ENCODE results near the gene ROBO3. TPM values are rescaled to one million over a fixed set of nuclear protein-coding genes. Genes with fewer than 3 reads are reported as not detected.

ROBO3 gene
- polyA plus RNA-seq, 4 donors = 4.5 to 16.1 (median 11.4) TPM

- no peaks in the 10 kb centered on the region for H3K4me1 ChIP-seq (ENCODE audit: control insufficient read depth in 3 of 3, insufficient read depth in 2 of 3, low read depth in 1 of 3, low read length in 2 of 3)
- FAIRE-seq = no peak
- DNase-seq = no peak
- H3K36me3 ChIP-seq (ENCODE audit: control insufficient read depth in 3 of 3, insufficient read depth in 2 of 3, low read depth in 1 of 3, low read length in 3 of 3) = no peaks in the 10 kb centered on the region
- no peak overlapping the region for H3K27ac ChIP-seq (ENCODE audit: low read depth in 1 of 3, low read length in 2 of 3)
- H3K27me3 ChIP-seq (ENCODE audit: control insufficient read depth in 3 of 3, insufficient read depth in 3 of 3, low read length in 3 of 3) = peaks cover 0 to 27% (median 0%) of the 10 kb centered on the region in 3 donors
- WGBS, 3 donors = 90 to 97% (median 95%) methylated on average over 5 of the region's 5 CpGs
- H3K4me3 ChIP-seq (ENCODE audit: low read depth in 1 of 3, low read length in 3 of 3) = peak overlapping the region in 1 of 3 donors; percentile 15
- peaks cover 0 to 8% of the 10 kb centered on the region in 2 donors for H3K9me3 ChIP-seq (ENCODE audit: control insufficient read depth in 2 of 2, insufficient read depth in 1 of 2, low read depth in 1 of 2, low read length in 1 of 2)
Observed at GRCh38 chr11:124920356-124920755, 55.1 kb downstream of the ROBO3 start.

- 7 to 19% (median 13%) methylated on average over 65 to 82 of the region's 82 CpGs for WGBS, 3 donors
- no peak for FAIRE-seq
- Histone ChIP-seq H3K4me1 (ENCODE audit: control insufficient read depth in 3 of 3, insufficient read depth in 2 of 3, low read depth in 1 of 3, low read length in 2 of 3) (no peaks in the 10 kb centered on the region), H3K27me3 (ENCODE audit: control insufficient read depth in 3 of 3, insufficient read depth in 3 of 3, low read length in 3 of 3) (peaks cover 0 to 27% (median 0%) of the 10 kb centered on the region in 3 donors), H3K36me3 (ENCODE audit: control insufficient read depth in 3 of 3, insufficient read depth in 2 of 3, low read depth in 1 of 3, low read length in 3 of 3) (no peaks in the 10 kb centered on the region), H3K4me3 (ENCODE audit: low read depth in 1 of 3, low read length in 3 of 3) (peak overlapping the region in 2 of 3 donors; percentile 15 to 47), H3K9me3 (ENCODE audit: control insufficient read depth in 2 of 2, insufficient read depth in 1 of 2, low read depth in 1 of 2, low read length in 1 of 2) (peaks cover 0 to 8% of the 10 kb centered on the region in 2 donors), H3K27ac (ENCODE audit: low read depth in 1 of 3, low read length in 2 of 3) (peak overlapping the region in 1 of 3 donors; percentile 55)
- DNase-seq = peak; percentile 5 to 71
Observed at GRCh38 chr11:124920870-124921609, 55.8 kb downstream of the ROBO3 start.

- DNase-seq (no peak), FAIRE-seq (no peak)
- Histone ChIP-seq H3K27me3 (ENCODE audit: control insufficient read depth in 3 of 3, insufficient read depth in 3 of 3, low read length in 3 of 3) (peaks cover 0 to 27% (median 0%) of the 10 kb centered on the region in 3 donors), H3K9me3 (ENCODE audit: control insufficient read depth in 2 of 2, insufficient read depth in 1 of 2, low read depth in 1 of 2, low read length in 1 of 2) (peaks cover 0 to 8% of the 10 kb centered on the region in 2 donors), H3K4me1 (ENCODE audit: control insufficient read depth in 3 of 3, insufficient read depth in 2 of 3, low read depth in 1 of 3, low read length in 2 of 3) (no peaks in the 10 kb centered on the region), H3K36me3 (ENCODE audit: control insufficient read depth in 3 of 3, insufficient read depth in 2 of 3, low read depth in 1 of 3, low read length in 3 of 3) (no peaks in the 10 kb centered on the region), H3K27ac (ENCODE audit: low read depth in 1 of 3, low read length in 2 of 3) (no peak overlapping the region), H3K4me3 (ENCODE audit: low read depth in 1 of 3, low read length in 3 of 3) (no peak overlapping the region)
- WGBS, 3 donors = 75 to 87% (median 77%) methylated on average over 4 of the region's 4 CpGs
Observed at GRCh38 chr11:124922831-124923230, 57.6 kb downstream of the ROBO3 start.

GRCh38 chr11:124923296-124923695 lies 58.1 kb downstream of the ROBO3 start:
- DNase-seq (no peak), FAIRE-seq (no peak)
- Histone ChIP-seq H3K4me1 (ENCODE audit: control insufficient read depth in 3 of 3, insufficient read depth in 2 of 3, low read depth in 1 of 3, low read length in 2 of 3) (no peaks in the 10 kb centered on the region), H3K27me3 (ENCODE audit: control insufficient read depth in 3 of 3, insufficient read depth in 3 of 3, low read length in 3 of 3) (peaks cover 0 to 29% (median 0%) of the 10 kb centered on the region in 3 donors), H3K27ac (ENCODE audit: low read depth in 1 of 3, low read length in 2 of 3) (no peak overlapping the region), H3K4me3 (ENCODE audit: low read depth in 1 of 3, low read length in 3 of 3) (no peak overlapping the region), H3K9me3 (ENCODE audit: control insufficient read depth in 2 of 2, insufficient read depth in 1 of 2, low read depth in 1 of 2, low read length in 1 of 2) (peaks cover 0 to 8% of the 10 kb centered on the region in 2 donors), H3K36me3 (ENCODE audit: control insufficient read depth in 3 of 3, insufficient read depth in 2 of 3, low read depth in 1 of 3, low read length in 3 of 3) (no peaks in the 10 kb centered on the region)

GRCh38 chr11:124928942-124929665 lies 63.9 kb downstream of the ROBO3 start:
- H3K4me3 ChIP-seq (ENCODE audit: low read depth in 1 of 3, low read length in 3 of 3) = no peak overlapping the region
- DNase-seq = no peak
- H3K36me3 ChIP-seq (ENCODE audit: control insufficient read depth in 3 of 3, insufficient read depth in 2 of 3, low read depth in 1 of 3, low read length in 3 of 3) = no peaks in the 10 kb centered on the region
- WGBS, 3 donors = 42 to 44% (median 44%) methylated on average over 4 of the region's 4 CpGs
- H3K27ac ChIP-seq (ENCODE audit: low read depth in 1 of 3, low read length in 2 of 3) = no peak overlapping the region
- H3K27me3 ChIP-seq (ENCODE audit: control insufficient read depth in 3 of 3, insufficient read depth in 3 of 3, low read length in 3 of 3) = peaks cover 0 to 2% (median 0%) of the 10 kb centered on the region in 3 donors
- no peaks in the 10 kb centered on the region for H3K4me1 ChIP-seq (ENCODE audit: control insufficient read depth in 3 of 3, insufficient read depth in 2 of 3, low read depth in 1 of 3, low read length in 2 of 3)
- FAIRE-seq = no peak
- no peaks in the 10 kb centered on the region for H3K9me3 ChIP-seq (ENCODE audit: control insufficient read depth in 2 of 2, insufficient read depth in 1 of 2, low read depth in 1 of 2, low read length in 1 of 2)

- no peaks in the 10 kb centered on the region for H3K9me3 ChIP-seq (ENCODE audit: control insufficient read depth in 2 of 2, insufficient read depth in 1 of 2, low read depth in 1 of 2, low read length in 1 of 2)
- H3K4me1 ChIP-seq (ENCODE audit: control insufficient read depth in 3 of 3, insufficient read depth in 2 of 3, low read depth in 1 of 3, low read length in 2 of 3) = no peaks in the 10 kb centered on the region
- FAIRE-seq = no peak
- WGBS, 3 donors = 29 to 50% (median 30%) methylated on average over 3 of the region's 3 CpGs
- H3K4me3 ChIP-seq (ENCODE audit: low read depth in 1 of 3, low read length in 3 of 3) = no peak overlapping the region
- H3K36me3 ChIP-seq (ENCODE audit: control insufficient read depth in 3 of 3, insufficient read depth in 2 of 3, low read depth in 1 of 3, low read length in 3 of 3) = no peaks in the 10 kb centered on the region
- peaks cover 0 to 2% (median 0%) of the 10 kb centered on the region in 3 donors for H3K27me3 ChIP-seq (ENCODE audit: control insufficient read depth in 3 of 3, insufficient read depth in 3 of 3, low read length in 3 of 3)
- H3K27ac ChIP-seq (ENCODE audit: low read depth in 1 of 3, low read length in 2 of 3) = no peak overlapping the region
- no peak for DNase-seq
Observed at GRCh38 chr11:124930799-124931198, 65.6 kb downstream of the ROBO3 start.

Other genes with a start within 250 kb of the ROBO3 start
- 10 to 100 TPM; 22.5 to 47.4 (median 41.1) TPM for gene TBRG1, start 242.6 kb upstream of the ROBO3 start, polyA plus RNA-seq
- gene SIAE, start 191.7 kb upstream of the ROBO3 start, polyA plus RNA-seq = 10 to 100 TPM in 3 of 4 donors, 1 to 10 TPM in 1; 4.1 to 68.9 (median 27.5) TPM
- 1 to 10 TPM; 3.2 to 9.8 (median 7.0) TPM for gene SPA17, start 191.5 kb upstream of the ROBO3 start, polyA plus RNA-seq
- 1 to 10 TPM in 2 of 4 donors, under 1 TPM in 1, not detected in 1; 0.67 to 6.5 (median 2.3) TPM for gene NRGN, start 125.5 kb upstream of the ROBO3 start, polyA plus RNA-seq
- 1 to 10 TPM in 1 of 4 donors, under 1 TPM in 1, not detected in 2; 0.91 to 6.4 TPM for gene VSIG2, start 113.2 kb upstream of the ROBO3 start, polyA plus RNA-seq
- gene ESAM, start 103.1 kb upstream of the ROBO3 start, polyA plus RNA-seq = 10 to 100 TPM in 2 of 4 donors, 1 to 10 TPM in 1, under 1 TPM in 1; 0.67 to 38.3 (median 6.9) TPM
- 10 to 100 TPM in 1 of 4 donors, 1 to 10 TPM in 3; 4.4 to 19.9 (median 6.4) TPM for gene MSANTD2, start 65.0 kb upstream of the ROBO3 start, polyA plus RNA-seq
- gene ROBO4, start 32.4 kb downstream of the ROBO3 start, polyA plus RNA-seq = 1 to 10 TPM in 3 of 4 donors, under 1 TPM in 1; 0.45 to 8.9 (median 2.6) TPM
- gene HEPN1, start 53.8 kb downstream of the ROBO3 start, polyA plus RNA-seq = under 1 TPM in 1 of 4 donors, not detected in 3; 0.06 TPM
- under 1 TPM in 1 of 4 donors, not detected in 3; 0.67 TPM for gene HEPACAM, start 70.6 kb downstream of the ROBO3 start, polyA plus RNA-seq
- gene CCDC15, start 88.8 kb downstream of the ROBO3 start, polyA plus RNA-seq = 1 to 10 TPM in 1 of 4 donors, under 1 TPM in 3; 0.22 to 2.2 (median 0.60) TPM
- 10 to 100 TPM in 2 of 4 donors, 1 to 10 TPM in 2; 1.1 to 19.8 (median 10.6) TPM for gene SLC37A2, start 197.9 kb downstream of the ROBO3 start, polyA plus RNA-seq
- 10 to 100 TPM in 3 of 4 donors, 1 to 10 TPM in 1; 9.6 to 31.2 (median 19.6) TPM for gene TMEM218, start 246.2 kb downstream of the ROBO3 start, polyA plus RNA-seq